Ishikawa (cell line): ENCODE measurements around the gene SLC49A3.

Source experiments
- CEBPB ChIP-seq: IDR thresholded peaks from 2 replicates; pipeline ENCODE4 v1.6.1; 2012
- CREB1 ChIP-seq: IDR thresholded peaks from 2 replicates; pipeline ENCODE4 v1.6.1; 2012; ENCODE audit warnings: low read depth
- EGR1 ChIP-seq: IDR thresholded peaks from 2 replicates; pipeline ENCODE4 v1.6.1; 2012
- EP300 ChIP-seq: IDR thresholded peaks from 2 replicates; pipeline ENCODE4 v1.6.1; 2012; ENCODE audit warnings: borderline replicate concordance
- FOXM1 ChIP-seq: IDR thresholded peaks from 2 replicates; pipeline ENCODE4 v1.6.1; 2012; ENCODE audit warnings: low read depth, borderline replicate concordance
- MAX ChIP-seq: IDR thresholded peaks from 2 replicates; pipeline ENCODE4 v1.6.1; 2012
- NFIC ChIP-seq: IDR thresholded peaks from 2 replicates; pipeline ENCODE4 v1.6.1; 2012
- RAD21 ChIP-seq: IDR thresholded peaks from 2 replicates; pipeline ENCODE4 v1.6.1; 2012; ENCODE audit warnings: low read depth
- REST ChIP-seq: IDR thresholded peaks from 2 replicates; pipeline ENCODE4 v1.6.1; 2012; ENCODE audit warnings: low read depth, mild to moderate bottlenecking
- TAF1 ChIP-seq: IDR thresholded peaks from 2 replicates; pipeline ENCODE4 v1.6.1; 2012; ENCODE audit warnings: low read depth, mild to moderate bottlenecking
- TCF12 ChIP-seq: IDR thresholded peaks from 2 replicates; pipeline ENCODE4 v1.6.1; 2012; ENCODE audit warnings: low read depth
- TEAD4 ChIP-seq: IDR thresholded peaks from 2 replicates; pipeline ENCODE4 v1.6.1; 2012
- USF1 ChIP-seq: IDR thresholded peaks from 2 replicates; pipeline ENCODE4 v1.6.1; 2012
- YY1 ChIP-seq: IDR thresholded peaks from 2 replicates; pipeline ENCODE4 v1.6.1; 2012; ENCODE audit warnings: low read depth
- ZBTB7A ChIP-seq: IDR thresholded peaks from 2 replicates; pipeline ENCODE4 v1.6.1; 2012; ENCODE audit warnings: low read depth

SLC49A3 gene

GRCh38 chr4:685679-686412, 3.1 kb downstream of the SLC49A3 start:
- TF ChIP-seq TCF12 (no peak), FOXM1 (no peak), YY1 (no peak), USF1 (no peak), TEAD4 (no peak), ZBTB7A (no peak), REST (no peak), TAF1 (no peak), EGR1 (no peak), RAD21 (no peak), CREB1 (no peak), EP300 (no peak), CEBPB (no peak), NFIC (no peak), MAX (no peak)

GRCh38 chr4:684623-685327, 4.2 kb downstream of the SLC49A3 start:
- no peak for TF ChIP-seq YY1
- no peak for TF ChIP-seq ZBTB7A
- TF ChIP-seq RAD21 = no peak
- TF ChIP-seq NFIC = no peak
- no peak for TF ChIP-seq TEAD4
- no peak for TF ChIP-seq REST
- TF ChIP-seq USF1 = no peak
- no peak for TF ChIP-seq FOXM1
- TF ChIP-seq TCF12 = no peak
- no peak for TF ChIP-seq EGR1
- TF ChIP-seq CREB1 = no peak
- TF ChIP-seq TAF1 = no peak
- TF ChIP-seq EP300 = no peak
- TF ChIP-seq CEBPB = no peak

- TF ChIP-seq MAX (0 out of 2 replicates have a peak, but pooled peaks have one; percentile 24), REST (no peak), NFIC (no peak), CEBPB (no peak), CREB1 (no peak), RAD21 (peak; percentile 46; the same call in 1 of the 2 replicates), YY1 (no peak), TEAD4 (peak; percentile 54), USF1 (no peak), FOXM1 (no peak), ZBTB7A (peak; percentile 89), TCF12 (no peak), TAF1 (no peak), EGR1 (no peak), EP300 (no peak)
These were observed 4.8 kb downstream of the SLC49A3 start for GRCh38 chr4:683982-684622.
